ENCODE results near the gene MCM5.

Gene MCM5

DNA sequence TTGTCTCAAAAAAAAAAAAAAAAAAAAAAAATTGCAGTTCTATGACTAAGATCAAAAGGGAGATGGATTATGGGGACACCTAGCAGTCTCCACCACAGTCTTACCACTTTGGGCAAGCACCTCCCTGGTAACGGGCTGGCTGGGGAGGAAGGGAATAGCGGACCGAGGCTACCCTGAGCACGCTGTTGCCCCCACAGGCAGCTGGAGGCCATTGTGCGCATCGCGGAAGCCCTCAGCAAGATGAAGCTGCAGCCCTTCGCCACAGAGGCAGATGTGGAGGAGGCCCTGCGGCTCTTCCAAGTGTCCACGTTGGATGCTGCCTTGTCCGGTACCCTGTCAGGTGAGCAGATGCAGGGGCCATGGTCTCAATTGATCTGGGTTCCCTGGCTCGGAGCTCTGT lies 21.2 kb downstream of the MCM5 start:
- Histone ChIP-seq H3K27me3 (ENCODE audit: control insufficient read depth in 3 of 3, insufficient read depth in 3 of 3, low read depth in 1 of 3, low read length in 3 of 3) (no peaks in the 10 kb centered on the region), H3K36me3 (replicated peaks in 1 of 2; ENCODE audit: control insufficient read depth in 2 of 2, insufficient read depth in 2 of 2, low read length in 2 of 2) (peaks cover 71 to 98% of the 10 kb centered on the region in 2 donors), H3K27ac (replicated peaks; ENCODE audit: low read length) (no peak overlapping the region), H4K91ac (ENCODE audit: low read depth, low read length, poor library complexity) (no peak overlapping the region), H3K4me2 (ENCODE audit: insufficient read depth, low read length, poor library complexity, severe bottlenecking) (no peak overlapping the region), H4K8ac (ENCODE audit: low read depth, low read length) (no peak overlapping the region), H2BK12ac (ENCODE audit: low read length) (no peak overlapping the region), H3K9ac (ENCODE audit: low read depth, low read length, poor library complexity) (no peak overlapping the region), H3K4ac (ENCODE audit: low read length) (no peak overlapping the region), H2BK15ac (ENCODE audit: low read length) (no peak overlapping the region), H3K9me3 (replicated peaks in 1 of 2; ENCODE audit: control insufficient read depth in 2 of 2, insufficient read depth in 1 of 2, low read depth in 1 of 2, low read length in 2 of 2) (peaks cover 0 to 1% of the 10 kb centered on the region in 2 donors), H2BK5ac (ENCODE audit: low read length) (no peak overlapping the region), H2AFZ (ENCODE audit: low read length) (no peak overlapping the region), H3K4me3 (ENCODE audit: low read length in 2 of 2) (no peak overlapping the region), H3K79me1 (ENCODE audit: low read depth, low read length) (peaks cover 4% of the 10 kb centered on the region), H2AK5ac (ENCODE audit: low read depth, low read length) (no peak overlapping the region), H3K18ac (ENCODE audit: low read length) (no peak overlapping the region), H3K23ac (ENCODE audit: low read depth, low read length, poor library complexity) (no peak overlapping the region), H2BK120ac (ENCODE audit: low read depth, low read length) (no peak overlapping the region), H3K4me1 (ENCODE audit: control insufficient read depth in 2 of 2, insufficient read depth in 1 of 2, low read depth in 1 of 2, low read length in 2 of 2) (peaks cover 7 to 8% of the 10 kb centered on the region in 2 donors), H3K14ac (ENCODE audit: low read length) (no peak overlapping the region)
- no peak for DNase-seq (ENCODE audit: low spot score)
- WGBS, 2 donors (ENCODE audit: extremely low coverage in 2 of 2, insufficient read length in 2 of 2, insufficient replicate concordance in 1 of 2): no CpG with 5 or more reads among the region's 12 CpGs

DNA sequence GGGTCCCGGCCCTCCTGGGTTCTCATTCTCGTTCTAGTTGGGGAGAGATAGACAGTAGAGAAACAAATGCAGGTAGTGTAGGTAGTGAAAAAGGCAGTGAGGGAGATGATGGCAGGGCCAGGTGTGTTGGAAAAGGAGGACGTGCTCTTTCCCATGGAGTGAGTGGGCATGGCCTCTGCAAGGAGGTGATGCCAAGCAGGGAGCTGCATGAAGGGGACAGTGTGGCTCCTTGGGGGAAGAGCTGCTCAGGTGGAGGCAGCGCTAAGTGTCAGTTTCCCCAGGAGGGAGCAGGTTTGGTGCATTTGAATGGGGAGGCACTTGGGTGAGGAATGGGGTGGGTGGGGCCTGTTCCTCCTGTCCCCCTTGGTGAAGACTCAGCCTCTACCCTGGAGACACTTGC lies 22.2 kb downstream of the MCM5 start:
- Histone ChIP-seq H3K27me3 (ENCODE audit: control insufficient read depth in 3 of 3, insufficient read depth in 3 of 3, low read depth in 1 of 3, low read length in 3 of 3) (no peaks in the 10 kb centered on the region), H3K4me2 (ENCODE audit: insufficient read depth, low read length, poor library complexity, severe bottlenecking) (no peak overlapping the region), H3K4me3 (ENCODE audit: low read length in 2 of 2) (no peak overlapping the region), H3K23ac (ENCODE audit: low read depth, low read length, poor library complexity) (no peak overlapping the region), H3K9me3 (replicated peaks in 1 of 2; ENCODE audit: control insufficient read depth in 2 of 2, insufficient read depth in 1 of 2, low read depth in 1 of 2, low read length in 2 of 2) (no peaks in the 10 kb centered on the region), H2AK5ac (ENCODE audit: low read depth, low read length) (no peak overlapping the region), H2BK12ac (ENCODE audit: low read length) (no peak overlapping the region), H4K91ac (ENCODE audit: low read depth, low read length, poor library complexity) (no peak overlapping the region), H3K14ac (ENCODE audit: low read length) (no peak overlapping the region), H2AFZ (ENCODE audit: low read length) (no peak overlapping the region), H3K9ac (ENCODE audit: low read depth, low read length, poor library complexity) (no peak overlapping the region), H2BK5ac (ENCODE audit: low read length) (no peak overlapping the region), H2BK120ac (ENCODE audit: low read depth, low read length) (no peak overlapping the region), H4K8ac (ENCODE audit: low read depth, low read length) (no peak overlapping the region), H3K4me1 (ENCODE audit: control insufficient read depth in 2 of 2, insufficient read depth in 1 of 2, low read depth in 1 of 2, low read length in 2 of 2) (peaks cover 15 to 17% of the 10 kb centered on the region in 2 donors), H3K18ac (ENCODE audit: low read length) (no peak overlapping the region), H3K36me3 (replicated peaks in 1 of 2; ENCODE audit: control insufficient read depth in 2 of 2, insufficient read depth in 2 of 2, low read length in 2 of 2) (peaks cover 64 to 98% of the 10 kb centered on the region in 2 donors), H3K27ac (replicated peaks; ENCODE audit: low read length) (no peak overlapping the region), H2BK15ac (ENCODE audit: low read length) (no peak overlapping the region), H3K4ac (ENCODE audit: low read length) (no peak overlapping the region), H3K79me1 (ENCODE audit: low read depth, low read length) (no peaks in the 10 kb centered on the region)
- WGBS, 2 donors (ENCODE audit: extremely low coverage in 2 of 2, insufficient read length in 2 of 2, insufficient replicate concordance in 1 of 2): no CpG with 5 or more reads among the region's 4 CpGs
- no peak for DNase-seq (ENCODE audit: low spot score)

DNA sequence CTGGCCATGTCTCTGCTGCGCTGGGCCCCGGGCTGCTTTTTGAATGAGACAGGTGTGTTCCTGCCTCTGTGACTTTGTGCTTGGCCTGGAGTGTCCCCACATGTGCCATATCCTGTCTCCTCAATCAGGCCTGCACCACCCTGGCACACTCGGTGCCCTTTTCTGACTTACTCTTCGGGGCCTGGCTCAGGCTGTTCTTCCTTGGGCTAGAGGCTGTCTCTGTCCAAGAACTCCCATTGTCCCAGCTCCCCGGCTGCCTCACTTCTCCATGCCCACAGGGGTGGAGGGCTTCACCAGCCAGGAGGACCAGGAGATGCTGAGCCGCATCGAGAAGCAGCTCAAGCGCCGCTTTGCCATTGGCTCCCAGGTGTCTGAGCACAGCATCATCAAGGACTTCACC lies 23.0 kb downstream of the MCM5 start:
- Histone ChIP-seq H2AFZ (ENCODE audit: low read length) (no peak overlapping the region), H3K79me1 (ENCODE audit: low read depth, low read length) (no peaks in the 10 kb centered on the region), H4K91ac (ENCODE audit: low read depth, low read length, poor library complexity) (no peak overlapping the region), H3K9me3 (replicated peaks in 1 of 2; ENCODE audit: control insufficient read depth in 2 of 2, insufficient read depth in 1 of 2, low read depth in 1 of 2, low read length in 2 of 2) (no peaks in the 10 kb centered on the region), H3K9ac (ENCODE audit: low read depth, low read length, poor library complexity) (no peak overlapping the region), H3K23ac (ENCODE audit: low read depth, low read length, poor library complexity) (no peak overlapping the region), H3K4me2 (ENCODE audit: insufficient read depth, low read length, poor library complexity, severe bottlenecking) (no peak overlapping the region), H2BK120ac (ENCODE audit: low read depth, low read length) (no peak overlapping the region), H3K4me1 (ENCODE audit: control insufficient read depth in 2 of 2, insufficient read depth in 1 of 2, low read depth in 1 of 2, low read length in 2 of 2) (peaks cover 15 to 17% of the 10 kb centered on the region in 2 donors), H3K18ac (ENCODE audit: low read length) (no peak overlapping the region), H2BK5ac (ENCODE audit: low read length) (no peak overlapping the region), H4K8ac (ENCODE audit: low read depth, low read length) (no peak overlapping the region), H2AK5ac (ENCODE audit: low read depth, low read length) (no peak overlapping the region), H2BK15ac (ENCODE audit: low read length) (no peak overlapping the region), H3K27ac (replicated peaks; ENCODE audit: low read length) (no peak overlapping the region), H3K36me3 (replicated peaks in 1 of 2; ENCODE audit: control insufficient read depth in 2 of 2, insufficient read depth in 2 of 2, low read length in 2 of 2) (peaks cover 58 to 97% of the 10 kb centered on the region in 2 donors), H3K4ac (ENCODE audit: low read length) (no peak overlapping the region), H3K4me3 (ENCODE audit: low read length in 2 of 2) (peak overlapping the region in 1 of 2 donors; percentile 24), H3K14ac (ENCODE audit: low read length) (no peak overlapping the region), H2BK12ac (ENCODE audit: low read length) (no peak overlapping the region), H3K27me3 (ENCODE audit: control insufficient read depth in 3 of 3, insufficient read depth in 3 of 3, low read depth in 1 of 3, low read length in 3 of 3) (no peaks in the 10 kb centered on the region)
- DNase-seq (ENCODE audit: low spot score): no peak
- no CpG with 5 or more reads among the region's 9 CpGs for WGBS, 2 donors (ENCODE audit: extremely low coverage in 2 of 2, insufficient read length in 2 of 2, insufficient replicate concordance in 1 of 2)

DNA sequence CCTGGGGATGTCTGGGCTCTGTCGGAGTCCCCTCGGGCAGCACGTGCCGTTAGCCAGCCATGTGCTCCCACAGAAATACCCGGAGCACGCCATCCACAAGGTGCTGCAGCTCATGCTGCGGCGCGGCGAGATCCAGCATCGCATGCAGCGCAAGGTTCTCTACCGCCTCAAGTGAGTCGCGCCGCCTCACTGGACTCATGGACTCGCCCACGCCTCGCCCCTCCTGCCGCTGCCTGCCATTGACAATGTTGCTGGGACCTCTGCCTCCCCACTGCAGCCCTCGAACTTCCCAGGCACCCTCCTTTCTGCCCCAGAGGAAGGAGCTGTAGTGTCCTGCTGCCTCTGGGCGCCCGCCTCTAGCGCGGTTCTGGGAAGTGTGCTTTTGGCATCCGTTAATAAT lies 24.1 kb downstream of the MCM5 start:
- H3K9ac ChIP-seq (ENCODE audit: low read depth, low read length, poor library complexity): no peak overlapping the region
- H2AK5ac ChIP-seq (ENCODE audit: low read depth, low read length): no peak overlapping the region
- no peak overlapping the region for H2BK15ac ChIP-seq (ENCODE audit: low read length)
- H2BK120ac ChIP-seq (ENCODE audit: low read depth, low read length): no peak overlapping the region
- H3K36me3 ChIP-seq (replicated peaks in 1 of 2; ENCODE audit: control insufficient read depth in 2 of 2, insufficient read depth in 2 of 2, low read length in 2 of 2): peaks cover 52 to 92% of the 10 kb centered on the region in 2 donors
- no peaks in the 10 kb centered on the region for H3K27me3 ChIP-seq (ENCODE audit: control insufficient read depth in 3 of 3, insufficient read depth in 3 of 3, low read depth in 1 of 3, low read length in 3 of 3)
- no peaks in the 10 kb centered on the region for H3K9me3 ChIP-seq (replicated peaks in 1 of 2; ENCODE audit: control insufficient read depth in 2 of 2, insufficient read depth in 1 of 2, low read depth in 1 of 2, low read length in 2 of 2)
- H3K23ac ChIP-seq (ENCODE audit: low read depth, low read length, poor library complexity): peak overlapping the region; percentile 10
- H3K4me3 ChIP-seq (ENCODE audit: low read length in 2 of 2): no peak overlapping the region
- no peak for DNase-seq (ENCODE audit: low spot score)
- no peaks in the 10 kb centered on the region for H3K79me1 ChIP-seq (ENCODE audit: low read depth, low read length)
- H3K4me2 ChIP-seq (ENCODE audit: insufficient read depth, low read length, poor library complexity, severe bottlenecking): no peak overlapping the region
- H3K4me1 ChIP-seq (ENCODE audit: control insufficient read depth in 2 of 2, insufficient read depth in 1 of 2, low read depth in 1 of 2, low read length in 2 of 2): peaks cover 15 to 17% of the 10 kb centered on the region in 2 donors
- H2BK12ac ChIP-seq (ENCODE audit: low read length): no peak overlapping the region
- H3K4ac ChIP-seq (ENCODE audit: low read length): no peak overlapping the region
- H2BK5ac ChIP-seq (ENCODE audit: low read length): no peak overlapping the region
- no CpG with 5 or more reads among the region's 26 CpGs for WGBS, 2 donors (ENCODE audit: extremely low coverage in 2 of 2, insufficient read length in 2 of 2, insufficient replicate concordance in 1 of 2)
- no peak overlapping the region for H3K18ac ChIP-seq (ENCODE audit: low read length)
- no peak overlapping the region for H3K14ac ChIP-seq (ENCODE audit: low read length)
- H3K27ac ChIP-seq (replicated peaks; ENCODE audit: low read length): no peak overlapping the region
- no peak overlapping the region for H2AFZ ChIP-seq (ENCODE audit: low read length)
- no peak overlapping the region for H4K91ac ChIP-seq (ENCODE audit: low read depth, low read length, poor library complexity)
- H4K8ac ChIP-seq (ENCODE audit: low read depth, low read length): no peak overlapping the region
